Measurements from ENCODE around the gene CELA3B.
"Not testable (repeated sequence)": the region's sequence is repeated elsewhere in the genome, so short reads cannot be mapped to it uniquely, and the experiment has no call there.

Gene CELA3B

DNA sequence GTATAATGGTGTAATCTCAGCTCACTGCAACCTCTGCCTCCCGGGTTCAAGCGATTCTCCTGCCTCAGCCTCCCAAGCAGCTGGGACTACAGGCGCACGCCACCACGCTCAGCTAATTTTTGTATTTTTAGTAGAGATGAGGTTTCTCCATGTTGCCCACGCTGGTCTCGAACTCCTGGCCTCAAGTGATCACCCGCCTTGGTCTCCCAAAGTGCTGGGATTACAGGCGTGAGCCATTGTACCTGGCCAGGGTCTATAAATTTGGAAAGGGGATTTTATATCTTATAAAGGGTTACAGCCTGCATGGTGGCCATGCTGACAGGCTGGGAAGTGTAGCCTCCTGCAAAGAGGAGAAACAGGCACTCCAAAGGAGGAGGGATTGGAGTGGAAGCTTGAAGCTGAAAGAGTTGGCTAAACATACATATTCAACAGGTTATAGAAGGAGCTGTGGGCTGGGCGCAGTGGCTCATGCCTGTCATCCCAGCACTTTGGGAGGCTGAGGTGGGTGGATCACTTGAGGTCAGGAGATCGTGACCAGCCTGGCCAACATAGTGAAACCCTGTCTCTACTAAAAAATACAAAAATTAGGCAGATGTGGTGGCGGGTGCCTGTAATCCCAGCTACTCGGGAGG lies 37.9 kb downstream of the CELA3B start:
- not testable (repeated sequence) for DNase-seq

DNA sequence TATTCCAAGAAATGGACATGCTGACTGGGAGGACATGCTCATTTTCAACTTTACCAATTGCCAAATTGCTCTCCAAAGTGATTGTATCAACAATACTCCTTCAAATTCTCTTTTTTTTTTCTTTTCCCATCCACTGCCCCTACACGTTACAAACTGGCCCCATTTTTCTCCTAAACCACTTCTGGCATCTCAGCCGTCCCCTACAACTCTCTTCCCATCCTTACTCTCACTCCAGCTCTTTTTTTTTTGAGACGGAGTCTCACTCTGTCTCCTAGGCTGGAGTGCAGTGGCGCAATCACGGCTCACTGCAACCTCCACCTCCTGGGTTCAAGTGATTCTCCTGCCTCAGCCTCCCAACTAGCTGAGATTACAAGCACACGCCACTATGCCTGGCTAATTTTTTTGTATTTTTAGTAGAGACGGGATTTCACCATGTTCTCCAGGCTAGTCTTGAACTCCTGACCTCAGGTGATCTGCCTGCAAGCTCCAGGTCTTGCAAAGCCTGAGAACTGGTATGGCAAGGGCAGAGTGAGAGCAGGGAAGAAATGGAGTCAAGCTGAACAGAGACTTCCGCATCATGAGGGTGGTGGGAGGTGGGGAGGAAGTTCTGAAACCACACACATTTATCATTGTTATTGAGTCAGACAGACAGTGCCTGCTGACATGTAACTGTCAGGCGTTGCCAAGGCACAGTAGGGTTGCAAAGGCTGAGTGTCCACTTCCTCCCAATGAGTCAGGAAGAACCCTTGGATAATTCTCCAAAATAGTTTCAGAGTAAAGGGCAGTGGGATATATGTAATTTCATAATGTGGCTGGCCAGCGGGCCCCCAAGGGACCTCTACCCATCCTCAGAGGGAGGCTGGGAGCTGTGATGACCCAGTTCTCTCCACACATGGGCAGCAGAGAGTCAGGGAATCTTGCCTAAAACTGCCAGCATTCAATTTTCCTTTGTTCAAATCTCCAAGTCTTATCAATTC lies 42.0 kb downstream of the CELA3B start:
- DNase-seq = peak; percentile 7

DNA sequence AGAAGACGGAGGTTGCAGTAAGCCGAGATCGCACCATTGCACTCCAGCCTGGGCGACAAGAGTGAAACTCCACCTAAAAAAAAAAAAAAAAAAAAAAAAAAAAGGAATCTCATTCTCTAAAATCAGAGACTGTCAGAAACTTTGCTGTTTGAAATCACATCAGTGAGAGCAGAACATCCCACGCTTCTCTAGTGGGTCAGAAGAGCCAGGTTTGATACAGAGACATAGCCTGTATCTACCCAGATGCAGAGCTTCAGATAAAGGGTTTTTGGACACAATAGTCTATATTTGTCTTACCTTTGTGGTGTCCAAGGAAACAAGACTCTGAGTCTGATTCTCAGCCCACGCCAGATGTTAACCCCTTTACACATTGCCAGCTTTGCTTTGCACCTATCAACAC lies 44.2 kb downstream of the CELA3B start:
- no peak for DNase-seq

DNA sequence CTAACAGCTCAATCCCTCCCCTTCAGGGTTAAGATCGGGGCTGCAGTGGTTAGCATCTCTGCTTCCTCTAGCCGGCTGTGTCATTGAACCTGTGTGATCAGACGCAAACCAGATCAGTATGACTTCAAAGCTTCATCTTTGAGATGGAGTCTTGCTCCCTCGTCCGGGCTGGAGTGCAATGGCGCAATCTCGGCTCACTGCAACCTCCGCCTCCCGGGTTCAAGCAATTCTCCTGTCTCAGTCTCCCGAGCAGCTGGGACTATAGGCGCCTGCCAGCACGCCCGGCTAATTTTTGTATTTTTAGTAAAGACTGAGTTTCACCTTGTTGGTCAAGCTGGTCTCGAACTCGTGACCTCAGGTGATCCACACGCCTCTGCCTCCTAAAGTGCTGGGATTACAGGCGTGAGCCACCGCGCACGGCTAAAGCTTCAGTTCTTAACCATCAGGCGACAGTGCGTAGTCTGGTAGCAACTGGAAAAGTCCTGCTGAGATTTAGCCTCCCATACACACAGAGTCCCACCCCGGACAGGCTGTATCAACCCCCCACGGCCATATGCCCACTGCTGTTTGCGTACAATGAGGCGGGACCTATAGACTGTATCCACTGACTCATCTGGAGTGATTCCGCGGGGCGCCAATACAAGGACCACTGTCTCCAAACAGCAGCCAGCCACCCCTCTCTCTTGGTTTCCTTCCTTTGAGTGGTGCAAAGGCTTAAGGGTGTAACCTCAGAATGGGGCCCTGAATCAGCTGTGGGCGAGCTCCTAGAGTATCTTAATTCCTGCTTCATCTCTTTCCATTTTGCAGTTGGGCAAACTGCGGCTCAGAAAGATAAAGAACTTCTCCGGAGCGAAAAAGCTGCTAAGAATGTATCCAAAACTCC lies 47.9 kb downstream of the CELA3B start:
- DNase-seq = peak; percentile 65

DNA sequence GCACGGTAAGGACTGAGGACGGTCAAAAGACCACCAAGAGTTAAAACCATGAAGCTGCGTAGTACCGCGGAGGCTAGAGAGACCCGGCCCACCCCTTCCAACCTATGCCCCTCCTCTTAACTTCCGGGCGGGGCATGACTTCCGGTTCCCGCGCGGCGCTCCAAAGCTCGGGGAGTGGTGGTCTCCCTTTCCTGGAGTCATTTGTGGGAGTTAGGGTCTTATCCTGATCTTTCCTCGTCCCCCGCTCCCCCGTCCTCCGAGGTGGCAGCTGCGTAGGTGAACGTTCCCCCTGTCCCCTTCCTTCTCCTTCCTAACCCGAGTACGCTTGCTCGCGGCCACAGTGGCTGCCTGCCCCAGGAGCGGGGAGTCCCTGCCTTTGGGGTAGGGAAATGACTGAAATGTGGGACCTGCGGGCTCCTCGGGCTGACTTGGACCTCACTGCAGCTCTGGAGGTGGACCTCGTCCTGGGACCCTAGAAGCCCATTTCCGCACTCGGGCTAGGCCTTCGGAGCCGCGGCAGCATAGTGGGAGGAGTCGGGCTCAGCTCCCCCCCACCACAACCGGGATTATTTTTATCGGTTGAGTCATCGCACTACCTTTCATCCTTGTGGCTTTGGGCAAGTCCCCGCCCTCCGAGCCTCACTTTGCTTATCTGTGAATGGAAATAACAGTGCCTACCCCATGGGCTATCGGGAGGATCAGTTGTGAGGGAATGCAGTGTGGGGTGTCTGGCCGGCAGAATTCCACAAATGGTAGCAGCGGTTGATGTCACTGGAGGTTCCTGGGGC lies 48.7 kb downstream of the CELA3B start:
- peak; percentile 75 for DNase-seq

DNA sequence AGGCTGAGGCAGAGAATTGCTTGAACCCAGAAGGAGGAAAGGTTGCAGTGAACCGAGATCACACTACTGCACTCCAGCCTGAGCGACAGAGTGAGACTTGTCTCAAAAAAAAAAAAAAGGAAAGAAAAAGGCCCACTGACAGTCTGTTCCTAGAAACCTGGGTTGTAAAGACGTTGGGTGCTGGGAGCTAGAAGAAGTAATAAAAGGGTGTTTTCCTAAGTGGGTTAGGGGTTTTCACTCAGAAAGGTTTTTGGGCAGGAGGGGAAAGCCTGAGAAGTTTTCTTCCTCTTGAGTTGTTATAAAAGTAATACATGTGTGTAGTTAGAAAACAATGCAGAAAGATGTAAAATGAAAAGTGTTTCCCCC lies 50.1 kb downstream of the CELA3B start:
- no peak for DNase-seq

DNA sequence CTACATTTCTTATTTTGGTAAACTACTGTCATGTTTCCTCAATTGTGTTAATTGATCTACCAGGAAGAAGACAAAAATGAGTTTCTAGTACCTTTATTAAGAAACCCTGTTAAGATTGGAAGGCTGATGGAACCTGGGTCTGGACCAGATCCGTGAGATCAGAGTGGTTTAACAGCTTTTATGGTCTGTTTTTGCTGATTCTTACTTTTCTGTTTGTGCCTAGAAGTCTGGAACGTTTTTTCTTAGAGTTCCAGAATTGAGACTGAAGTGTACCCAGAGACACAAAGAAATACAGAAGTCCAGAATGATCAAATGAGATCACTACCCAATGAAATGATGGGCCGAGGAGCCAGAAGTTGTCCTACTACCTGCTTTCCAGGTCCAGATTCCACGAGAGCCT lies 53.2 kb downstream of the CELA3B start:
- no peak for DNase-seq

- DNase-seq = no peak
Measured at GRCh38 chr1:22030473-22030872, 53.7 kb downstream of the CELA3B start.

- no peak for DNase-seq
Measured at GRCh38 chr1:22031214-22031962, 54.6 kb downstream of the CELA3B start.

GRCh38 chr1:22034834-22035233 lies 58.0 kb downstream of the CELA3B start:
- DNase-seq = not testable (repeated sequence)

- DNase-seq = no peak
Measured at GRCh38 chr1:22037520-22037919, 60.7 kb downstream of the CELA3B start.

DNA sequence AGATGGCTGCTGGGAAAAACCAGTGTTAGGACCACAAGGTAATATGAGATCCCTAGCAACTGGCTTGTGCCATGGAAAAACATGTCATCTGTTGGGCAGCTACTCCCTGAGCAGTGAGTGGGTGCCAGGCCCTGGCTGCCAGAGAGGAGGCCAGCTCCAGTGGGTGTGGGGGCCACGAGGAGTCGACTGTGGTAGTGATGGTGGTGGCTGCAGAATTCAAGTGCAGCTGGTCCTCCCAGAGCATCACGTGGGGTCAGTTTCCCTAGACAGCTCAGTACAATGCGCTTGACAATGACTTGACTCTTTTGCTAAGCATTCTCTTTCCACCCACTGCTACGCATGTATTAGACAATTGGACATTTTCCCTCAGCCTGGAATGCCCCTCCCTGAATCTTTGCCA lies 61.2 kb downstream of the CELA3B start:
- DNase-seq = no peak

Data from effector CD8-positive, alpha-beta T cell (primary cell).